ENCODE measurements around the gene SRRM1. TPM values are rescaled to one million over a fixed set of nuclear protein-coding genes. Genes with fewer than 3 reads are reported as not detected.

Gene SRRM1, protein sequence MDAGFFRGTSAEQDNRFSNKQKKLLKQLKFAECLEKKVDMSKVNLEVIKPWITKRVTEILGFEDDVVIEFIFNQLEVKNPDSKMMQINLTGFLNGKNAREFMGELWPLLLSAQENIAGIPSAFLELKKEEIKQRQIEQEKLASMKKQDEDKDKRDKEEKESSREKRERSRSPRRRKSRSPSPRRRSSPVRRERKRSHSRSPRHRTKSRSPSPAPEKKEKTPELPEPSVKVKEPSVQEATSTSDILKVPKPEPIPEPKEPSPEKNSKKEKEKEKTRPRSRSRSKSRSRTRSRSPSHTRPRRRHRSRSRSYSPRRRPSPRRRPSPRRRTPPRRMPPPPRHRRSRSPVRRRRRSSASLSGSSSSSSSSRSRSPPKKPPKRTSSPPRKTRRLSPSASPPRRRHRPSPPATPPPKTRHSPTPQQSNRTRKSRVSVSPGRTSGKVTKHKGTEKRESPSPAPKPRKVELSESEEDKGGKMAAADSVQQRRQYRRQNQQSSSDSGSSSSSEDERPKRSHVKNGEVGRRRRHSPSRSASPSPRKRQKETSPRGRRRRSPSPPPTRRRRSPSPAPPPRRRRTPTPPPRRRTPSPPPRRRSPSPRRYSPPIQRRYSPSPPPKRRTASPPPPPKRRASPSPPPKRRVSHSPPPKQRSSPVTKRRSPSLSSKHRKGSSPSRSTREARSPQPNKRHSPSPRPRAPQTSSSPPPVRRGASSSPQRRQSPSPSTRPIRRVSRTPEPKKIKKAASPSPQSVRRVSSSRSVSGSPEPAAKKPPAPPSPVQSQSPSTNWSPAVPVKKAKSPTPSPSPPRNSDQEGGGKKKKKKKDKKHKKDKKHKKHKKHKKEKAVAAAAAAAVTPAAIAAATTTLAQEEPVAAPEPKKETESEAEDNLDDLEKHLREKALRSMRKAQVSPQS
- 100 to 1,000 TPM; 106 to 164 (median 152) TPM for total RNA-seq

DNA sequence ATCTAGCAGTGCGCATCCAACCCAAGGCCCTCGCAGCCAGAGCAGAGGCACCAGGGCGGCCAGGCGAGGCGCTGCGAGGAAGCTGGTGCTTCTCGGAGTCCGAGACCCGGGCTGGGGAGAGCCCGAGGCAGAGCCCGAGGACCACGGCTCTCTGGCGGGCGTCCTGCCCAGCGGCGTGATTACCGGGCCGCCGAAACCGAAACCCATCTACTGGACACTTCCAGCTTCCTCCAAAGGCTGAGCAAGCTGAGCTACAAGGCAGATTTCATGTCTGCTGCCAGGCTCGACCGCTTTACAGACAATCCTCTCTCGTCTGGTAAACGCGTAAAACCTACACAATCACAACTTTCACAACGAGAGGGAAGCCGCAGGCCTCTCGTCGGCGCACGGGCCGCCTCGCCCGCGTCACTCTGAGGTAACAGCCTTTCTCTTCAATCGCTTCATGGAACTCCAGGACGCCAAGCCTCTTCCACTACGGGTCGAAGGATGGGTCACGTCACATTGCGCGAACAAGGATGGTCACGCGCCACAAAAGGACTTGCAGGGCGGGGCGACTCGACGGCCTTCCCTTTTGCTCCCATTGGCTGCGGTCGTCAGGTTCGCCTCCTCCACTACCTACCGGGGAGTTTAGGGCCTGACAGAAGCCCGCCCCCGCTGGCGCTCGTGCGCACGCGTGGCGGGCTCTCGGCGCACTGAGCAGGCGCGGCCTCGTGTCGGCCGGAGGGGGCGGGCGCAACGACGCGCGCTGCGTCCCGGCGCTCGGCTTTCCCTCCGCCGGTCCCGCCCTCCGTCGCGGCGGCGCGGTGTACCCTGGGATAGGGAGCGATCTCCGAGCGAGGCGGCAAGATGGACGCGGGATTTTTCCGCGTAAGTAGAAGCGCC lies at the start of gene SRRM1:
Gene SRRM1 (plus strand): TSS at position 822 of the 882 bp plus-strand sequence. CDS start 25 bp downstream, at position 847.
- Histone ChIP-seq H3K4me3 (peak within 1 kb of the TSS; percentile 90 to 99 (median 94)), H3K4me1 (peaks cover 0 to 48% (median 20%) of the 10 kb centered on the region in 4 donors), H3K27me3 (no peaks in the 10 kb centered on the region), H3K27ac (peak within 1 kb of the TSS; percentile 98 to 100 (median 100)), H3K36me3 (peaks cover under 1 to 25% (median 10%) of the 10 kb centered on the region in 3 donors), H3K9me3 (no peaks in the 10 kb centered on the region)
- WGBS, 2 donors, result 0% methylated on average over 24 to 78 of the region's 95 CpGs
- TF ChIP-seq, protein P1, sequence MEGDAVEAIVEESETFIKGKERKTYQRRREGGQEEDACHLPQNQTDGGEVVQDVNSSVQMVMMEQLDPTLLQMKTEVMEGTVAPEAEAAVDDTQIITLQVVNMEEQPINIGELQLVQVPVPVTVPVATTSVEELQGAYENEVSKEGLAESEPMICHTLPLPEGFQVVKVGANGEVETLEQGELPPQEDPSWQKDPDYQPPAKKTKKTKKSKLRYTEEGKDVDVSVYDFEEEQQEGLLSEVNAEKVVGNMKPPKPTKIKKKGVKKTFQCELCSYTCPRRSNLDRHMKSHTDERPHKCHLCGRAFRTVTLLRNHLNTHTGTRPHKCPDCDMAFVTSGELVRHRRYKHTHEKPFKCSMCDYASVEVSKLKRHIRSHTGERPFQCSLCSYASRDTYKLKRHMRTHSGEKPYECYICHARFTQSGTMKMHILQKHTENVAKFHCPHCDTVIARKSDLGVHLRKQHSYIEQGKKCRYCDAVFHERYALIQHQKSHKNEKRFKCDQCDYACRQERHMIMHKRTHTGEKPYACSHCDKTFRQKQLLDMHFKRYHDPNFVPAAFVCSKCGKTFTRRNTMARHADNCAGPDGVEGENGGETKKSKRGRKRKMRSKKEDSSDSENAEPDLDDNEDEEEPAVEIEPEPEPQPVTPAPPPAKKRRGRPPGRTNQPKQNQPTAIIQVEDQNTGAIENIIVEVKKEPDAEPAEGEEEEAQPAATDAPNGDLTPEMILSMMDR (IDR thresholded peaks at IDR 0.05), result peak in 2 of 5 experiments; percentile 53 to 55
- peak; percentile 99 for TF ChIP-seq POLR2A (IDR thresholded peaks at IDR 0.05)
- peak; percentile 89 to 100 for TF ChIP-seq EP300 (IDR thresholded peaks at IDR 0.05)
- peak; percentile 97 to 98 for DNase-seq (ENCODE audit: low spot score in 2 of 2)

DNA sequence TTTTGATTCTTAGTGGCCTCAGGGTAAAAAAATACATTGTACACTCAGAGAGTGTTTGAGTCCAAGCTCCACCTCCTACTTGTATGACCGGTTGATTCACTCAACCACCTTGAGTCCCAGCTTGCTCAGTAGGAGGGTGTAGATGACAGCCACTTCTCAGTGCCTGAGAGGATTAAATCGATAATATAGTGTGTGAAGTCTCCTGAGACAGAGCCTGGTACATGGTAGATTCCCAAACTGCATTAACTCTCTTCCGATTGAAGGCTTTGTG lies 48.8 kb upstream of the SRRM1 start:
- Histone ChIP-seq H3K27ac (peak overlapping the region in 1 of 4 donors; percentile 34), H3K4me3 (peak overlapping the region in 1 of 4 donors; percentile 16), H3K27me3 (peaks cover 0 to 12% of the 10 kb centered on the region in 2 donors), H3K4me1 (no peaks in the 10 kb centered on the region), H3K9me3 (no peaks in the 10 kb centered on the region), H3K36me3 (no peaks in the 10 kb centered on the region)
- 79 to 84% methylated on average over 3 of the region's 3 CpGs for WGBS, 2 donors
- TF ChIP-seq POLR2A (IDR thresholded peaks at IDR 0.05) (no peak), EP300 (IDR thresholded peaks at IDR 0.05) (no peak)
- TF ChIP-seq, protein P1 (IDR thresholded peaks at IDR 0.05), result no peak
- DNase-seq (ENCODE audit: low spot score in 2 of 2), result no peak

DNA sequence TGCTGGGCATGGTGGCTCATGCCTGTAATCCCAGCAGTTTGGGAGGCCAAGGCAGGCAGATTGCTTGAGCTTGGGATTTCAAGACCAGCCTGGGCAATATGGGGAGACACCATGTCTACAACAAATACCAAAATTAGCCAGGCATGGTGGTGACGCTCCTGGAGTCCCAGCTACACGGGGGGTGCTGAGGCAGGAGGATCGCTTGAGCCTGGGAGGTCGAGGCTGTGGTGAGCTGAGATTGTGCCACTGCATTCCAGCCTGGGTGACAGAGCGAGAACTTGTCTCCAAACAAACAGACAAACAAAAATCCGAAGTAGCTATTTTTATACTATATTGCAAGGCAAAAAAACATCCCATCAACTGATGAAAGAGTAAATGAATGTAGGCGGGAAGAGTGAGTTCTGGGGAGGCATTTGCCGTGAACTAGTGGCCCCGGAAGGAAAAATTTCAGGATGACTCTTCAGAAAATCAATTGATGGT lies 46.7 kb upstream of the SRRM1 start:
- TF ChIP-seq POLR2A (IDR thresholded peaks at IDR 0.05) (no peak), EP300 (IDR thresholded peaks at IDR 0.05) (no peak)
- TF ChIP-seq, protein P1 (IDR thresholded peaks at IDR 0.05), result no peak
- 63% methylated on average over 9 of the region's 9 CpGs for WGBS, 2 donors

DNA sequence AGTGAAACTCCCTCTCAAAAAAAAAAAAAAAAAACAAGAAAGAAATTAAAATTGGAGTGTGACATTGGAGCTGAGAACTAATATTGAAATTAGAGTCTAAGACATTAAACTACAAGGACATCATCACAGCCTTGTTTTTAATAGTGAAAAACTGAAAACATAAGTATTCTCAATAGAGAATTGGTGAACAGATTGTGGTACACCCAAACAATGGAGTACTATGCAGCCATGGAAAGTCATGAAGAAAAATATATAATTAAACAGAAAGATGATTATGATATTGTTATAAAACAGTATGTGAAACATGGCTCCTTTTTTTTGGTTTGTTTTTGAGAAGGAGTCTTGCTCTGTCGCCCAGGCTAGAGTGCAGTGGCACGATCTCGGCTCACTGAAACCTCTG lies 43.8 kb upstream of the SRRM1 start:
- no peak overlapping the region for H3K27ac ChIP-seq
- TF ChIP-seq, protein P1 (IDR thresholded peaks at IDR 0.05), result no peak
- WGBS, 2 donors, result 87 to 96% methylated on average over 3 of the region's 3 CpGs
- DNase-seq (ENCODE audit: low spot score in 2 of 2), result no peak
- H3K9me3 ChIP-seq, result no peaks in the 10 kb centered on the region
- no peak overlapping the region for H3K4me3 ChIP-seq
- no peaks in the 10 kb centered on the region for H3K27me3 ChIP-seq
- no peaks in the 10 kb centered on the region for H3K4me1 ChIP-seq
- no peaks in the 10 kb centered on the region for H3K36me3 ChIP-seq

More for the DNA sequence above, 46.7 kb upstream of the SRRM1 start:
- Histone ChIP-seq H3K4me1 (no peaks in the 10 kb centered on the region), H3K4me3 (no peak overlapping the region), H3K36me3 (no peaks in the 10 kb centered on the region), H3K27me3 (peaks cover 0 to 12% of the 10 kb centered on the region in 2 donors), H3K9me3 (no peaks in the 10 kb centered on the region), H3K27ac (peak overlapping the region in 1 of 4 donors; percentile 3)
- DNase-seq (ENCODE audit: low spot score in 2 of 2), result no peak
